Smooth muscle cell (in vitro differentiated cells): Measurements from ENCODE around the gene BAG1. TPM values are rescaled to one million over a fixed set of nuclear protein-coding genes. Genes with fewer than 3 reads are reported as not detected.

ENCODE experiments used
- DNase-seq: peaks from one replicate; lab custom pipeline; 2025; ENCODE audit not compliant: unreplicated experiment; lab: John Stamatoyannopoulos, UW
- H2AFZ ChIP-seq: fragments of 200-600 bp; sonication (generic); 2 replicates; pipeline ENCODE4 v1.6.0; 2016; ENCODE audit warnings: antibody characterized with exemption, low read depth, mild to moderate bottlenecking
- H3F3A ChIP-seq: fragments of 200-600 bp; sonication (generic); 2 replicates; pipeline ENCODE4 v1.6.0; 2017; ENCODE audit warnings: antibody characterized with exemption, low read depth
- H3K27ac ChIP-seq: fragments of 200-600 bp; sonication (generic); 2 replicates; pipeline ENCODE4 v1.5.1; 2016; ENCODE audit warnings: low read depth, mild to moderate bottlenecking
- H3K27me3 ChIP-seq: fragments of 200-600 bp; sonication (generic); 2 replicates; pipeline ENCODE4 v1.6.1; 2016; ENCODE audit warnings: low read depth, mild to moderate bottlenecking
- H3K36me3 ChIP-seq: fragments of 200-600 bp; sonication (generic); 2 replicates; pipeline ENCODE4 v1.5.1; 2016; ENCODE audit warnings: low read depth
- H3K4me1 ChIP-seq: fragments of 200-600 bp; sonication (generic); 2 replicates; pipeline ENCODE4 v1.5.1; 2016; ENCODE audit warnings: low read depth
- H3K4me2 ChIP-seq: fragments of 200-600 bp; sonication (generic); 2 replicates; pipeline ENCODE4 v1.6.0; 2016; ENCODE audit warnings: mild to moderate bottlenecking
- H3K4me3 ChIP-seq: fragments of 200-600 bp; sonication (generic); 2 replicates; pipeline ENCODE4 v1.5.1; 2016; ENCODE audit warnings: mild to moderate bottlenecking
- H3K79me2 ChIP-seq: fragments of 200-600 bp; sonication (generic); 2 replicates; pipeline ENCODE4 v1.6.0; 2016; ENCODE audit warnings: low read depth, mild to moderate bottlenecking
- H3K9ac ChIP-seq: fragments of 200-600 bp; sonication (generic); 2 replicates; pipeline ENCODE4 v1.6.0; 2016; ENCODE audit warnings: low read depth
- H3K9me3 ChIP-seq: fragments of 200-600 bp; sonication (generic); replicated peaks from 2 replicates; pipeline ENCODE4 v1.5.1; 2016; ENCODE audit warnings: low read depth
- H4K20me1 ChIP-seq: fragments of 200-600 bp; sonication (generic); 2 replicates; pipeline ENCODE4 v1.6.0; 2016; ENCODE audit warnings: low read depth
- CTCF ChIP-seq: fragments of 200-600 bp; sonication (generic); IDR thresholded peaks from 2 replicates; pipeline ENCODE4 v1.5.1; 2017; ENCODE audit warnings: borderline replicate concordance, mild to moderate bottlenecking, antibody characterized with exemption; ENCODE audit not compliant: insufficient read depth, poor library complexity, severe bottlenecking
- WGBS: methylation state at CpG from one replicate; pipeline ENCODE4 v1.1.7; 2016; ENCODE audit warnings: low lambda C conversion rate; 5-methylcytosine and 5-hydroxymethylcytosine counted together
- polyA plus RNA-seq: library from polyadenylated mRNA; unstranded; fragments of >200 nt; fragmentation: Nextera tagmentation; extraction: Ambion mirVana; gene quantifications from 2 replicates; pipeline ENCODE4 v1.2.1, GENCODE V29; 2016
- total RNA-seq: library from RNA; depleted of rRNA; stranded (reverse); fragments of >200 nt; gene quantifications from 2 replicates; pipeline ENCODE4 v1.2.3, GENCODE V29; 2014

The BAG1 gene
- total and polyA plus RNA-seq, 2 experiments from 2014 or later: 39.9 to 43.3 TPM

GRCh38 chr9:33273266-33273971 lies 8.9 kb upstream of the BAG1 start:
- Histone ChIP-seq H3K9me3 (no peaks in the 10 kb centered on the region), H3K9ac (no peak overlapping the region), H2AFZ (no peak overlapping the region), H3K36me3 (peaks cover 40% of the 10 kb centered on the region), H3K27me3 (no peaks in the 10 kb centered on the region), H3F3A (no peaks in the 10 kb centered on the region), H3K4me2 (no peak overlapping the region), H3K4me3 (no peak overlapping the region), H3K4me1 (no peaks in the 10 kb centered on the region), H3K79me2 (no peaks in the 10 kb centered on the region), H4K20me1 (peaks cover 9% of the 10 kb centered on the region), H3K27ac (peak overlapping the region; percentile 30)
- no peak for TF ChIP-seq CTCF
- 92% methylated on average over 3 of the region's 3 CpGs for WGBS
- DNase-seq: no peak

- 100% methylated on average over 1 of the region's 1 CpG for WGBS
- TF ChIP-seq CTCF: no peak
- H3K4me2 ChIP-seq: no peak overlapping the region
- no peak overlapping the region for H3K27ac ChIP-seq
- DNase-seq: no peak
- H4K20me1 ChIP-seq: peaks cover 9% of the 10 kb centered on the region
- no peaks in the 10 kb centered on the region for H3F3A ChIP-seq
- no peak overlapping the region for H2AFZ ChIP-seq
- no peaks in the 10 kb centered on the region for H3K4me1 ChIP-seq
- no peaks in the 10 kb centered on the region for H3K79me2 ChIP-seq
- H3K27me3 ChIP-seq: no peaks in the 10 kb centered on the region
- H3K9ac ChIP-seq: no peak overlapping the region
- H3K4me3 ChIP-seq: no peak overlapping the region
- H3K36me3 ChIP-seq: peaks cover 31% of the 10 kb centered on the region
- H3K9me3 ChIP-seq: no peaks in the 10 kb centered on the region
These were observed 7.6 kb upstream of the BAG1 start for GRCh38 chr9:33272061-33272460.

- 98% methylated on average over 3 of the region's 3 CpGs for WGBS
- Histone ChIP-seq H3K27me3 (no peaks in the 10 kb centered on the region), H3K4me3 (no peak overlapping the region), H3K36me3 (peaks cover 21% of the 10 kb centered on the region), H3K4me1 (peaks cover 7% of the 10 kb centered on the region), H3K4me2 (no peak overlapping the region), H2AFZ (no peak overlapping the region), H3K9ac (no peak overlapping the region), H4K20me1 (peaks cover 9% of the 10 kb centered on the region), H3K9me3 (no peaks in the 10 kb centered on the region), H3K27ac (no peak overlapping the region), H3K79me2 (peaks cover 9% of the 10 kb centered on the region), H3F3A (no peaks in the 10 kb centered on the region)
- DNase-seq: no peak
- TF ChIP-seq CTCF: no peak
These were observed 5.6 kb upstream of the BAG1 start for GRCh38 chr9:33270146-33270545.

GRCh38 chr9:33267151-33267767 lies 2.8 kb upstream of the BAG1 start:
- H3K36me3 ChIP-seq: peaks cover 17% of the 10 kb centered on the region

More at GRCh38 chr9:33267151-33267767, 2.8 kb upstream of the BAG1 start:
- no peaks in the 10 kb centered on the region for H3K27me3 ChIP-seq
- no peak overlapping the region for H3K4me3 ChIP-seq
- no peak overlapping the region for H3K27ac ChIP-seq
- H3K79me2 ChIP-seq: peaks cover 29% of the 10 kb centered on the region
- no peak for DNase-seq
- peaks cover 12% of the 10 kb centered on the region for H3K4me1 ChIP-seq
- H3F3A ChIP-seq: no peaks in the 10 kb centered on the region
- TF ChIP-seq CTCF: no peak
- H3K9me3 ChIP-seq: no peaks in the 10 kb centered on the region
- H4K20me1 ChIP-seq: no peaks in the 10 kb centered on the region
- no peak overlapping the region for H3K9ac ChIP-seq
- H3K4me2 ChIP-seq: no peak overlapping the region
- H2AFZ ChIP-seq: no peak overlapping the region
